HG03175 (cell line): ENCODE measurements around the gene SPO11.

Experiments used
- ATAC-seq: cut with Tn5 transposase; IDR thresholded peaks from one replicate; pipeline ENCODE4 v1.9.1; 2021; ENCODE audit warnings: mild to moderate bottlenecking, moderate library complexity; ENCODE audit not compliant: unreplicated experiment

Gene SPO11

GRCh38 chr20:57329608-57330221 lies at the start of gene SPO11:
SPO11 (plus strand) TSS chr20:57329803; CDS start chr20:57329868, 65 bp downstream.
- no peak for ATAC-seq

- no peak for ATAC-seq
Observed at GRCh38 chr20:57280221-57280620, 49.4 kb upstream of the SPO11 start.

- ATAC-seq = no peak
Observed at GRCh38 chr20:57281900-57282299, 47.7 kb upstream of the SPO11 start.

- ATAC-seq = no peak
Observed at GRCh38 chr20:57282670-57283361, 46.8 kb upstream of the SPO11 start.

GRCh38 chr20:57283860-57284259 lies 45.7 kb upstream of the SPO11 start:
- no peak for ATAC-seq

GRCh38 chr20:57287007-57287880 lies 42.4 kb upstream of the SPO11 start:
- ATAC-seq = no peak

- ATAC-seq = no peak
Observed at GRCh38 chr20:57287901-57288300, 41.7 kb upstream of the SPO11 start.

GRCh38 chr20:57288651-57289277 lies 40.8 kb upstream of the SPO11 start:
- ATAC-seq = no peak

GRCh38 chr20:57289391-57290177 lies 40.0 kb upstream of the SPO11 start:
- no peak for ATAC-seq

GRCh38 chr20:57290178-57290484 lies 39.5 kb upstream of the SPO11 start:
- no peak for ATAC-seq

GRCh38 chr20:57291003-57291402 lies 38.6 kb upstream of the SPO11 start:
- no peak for ATAC-seq

GRCh38 chr20:57291694-57292093 lies 37.9 kb upstream of the SPO11 start:
- no peak for ATAC-seq

GRCh38 chr20:57292611-57293010 lies 37.0 kb upstream of the SPO11 start:
- ATAC-seq = no peak

GRCh38 chr20:57293995-57294394 lies 35.6 kb upstream of the SPO11 start:
- no peak for ATAC-seq

- no peak for ATAC-seq
Observed at GRCh38 chr20:57294550-57294949, 35.1 kb upstream of the SPO11 start.

- no peak for ATAC-seq
Observed at GRCh38 chr20:57298457-57298856, 31.1 kb upstream of the SPO11 start.

- no peak for ATAC-seq
Observed at GRCh38 chr20:57301026-57301425, 28.6 kb upstream of the SPO11 start.

GRCh38 chr20:57306747-57307146 lies 22.9 kb upstream of the SPO11 start:
- ATAC-seq = no peak

GRCh38 chr20:57308451-57309271 lies 20.9 kb upstream of the SPO11 start:
- no peak for ATAC-seq
